22Rv1 (cell line): ENCODE results near the gene AKR1C4.

Source experiments
- ZFX ChIP-seq: fragments of 450-650 bp; IDR thresholded peaks from 2 replicates; pipeline ENCODE4 v1.6.1; 2017; ENCODE audit warnings: antibody characterized with exemption, borderline replicate concordance
- TF ChIP-seq, protein P1 (sequence below): fragments of 450-650 bp; IDR thresholded peaks from 2 replicates; pipeline ENCODE4 v1.5.1; 2017; ENCODE audit warnings: mild to moderate bottlenecking

GRCh38 chr10:5219262-5219661 lies 22.6 kb downstream of the AKR1C4 start:
- TF ChIP-seq, protein P1, sequence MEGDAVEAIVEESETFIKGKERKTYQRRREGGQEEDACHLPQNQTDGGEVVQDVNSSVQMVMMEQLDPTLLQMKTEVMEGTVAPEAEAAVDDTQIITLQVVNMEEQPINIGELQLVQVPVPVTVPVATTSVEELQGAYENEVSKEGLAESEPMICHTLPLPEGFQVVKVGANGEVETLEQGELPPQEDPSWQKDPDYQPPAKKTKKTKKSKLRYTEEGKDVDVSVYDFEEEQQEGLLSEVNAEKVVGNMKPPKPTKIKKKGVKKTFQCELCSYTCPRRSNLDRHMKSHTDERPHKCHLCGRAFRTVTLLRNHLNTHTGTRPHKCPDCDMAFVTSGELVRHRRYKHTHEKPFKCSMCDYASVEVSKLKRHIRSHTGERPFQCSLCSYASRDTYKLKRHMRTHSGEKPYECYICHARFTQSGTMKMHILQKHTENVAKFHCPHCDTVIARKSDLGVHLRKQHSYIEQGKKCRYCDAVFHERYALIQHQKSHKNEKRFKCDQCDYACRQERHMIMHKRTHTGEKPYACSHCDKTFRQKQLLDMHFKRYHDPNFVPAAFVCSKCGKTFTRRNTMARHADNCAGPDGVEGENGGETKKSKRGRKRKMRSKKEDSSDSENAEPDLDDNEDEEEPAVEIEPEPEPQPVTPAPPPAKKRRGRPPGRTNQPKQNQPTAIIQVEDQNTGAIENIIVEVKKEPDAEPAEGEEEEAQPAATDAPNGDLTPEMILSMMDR, result no peak
- TF ChIP-seq ZFX, result no peak
